Left forelimb (tissue), 1 donor: Measurements from ENCODE around the gene KCNJ16.

Experiments
- DNase-seq: peaks from one replicate; pipeline ENCODE4 v3.0.0-alpha.2; 2018; ENCODE audit warnings: low spot score

The KCNJ16 gene

DNA sequence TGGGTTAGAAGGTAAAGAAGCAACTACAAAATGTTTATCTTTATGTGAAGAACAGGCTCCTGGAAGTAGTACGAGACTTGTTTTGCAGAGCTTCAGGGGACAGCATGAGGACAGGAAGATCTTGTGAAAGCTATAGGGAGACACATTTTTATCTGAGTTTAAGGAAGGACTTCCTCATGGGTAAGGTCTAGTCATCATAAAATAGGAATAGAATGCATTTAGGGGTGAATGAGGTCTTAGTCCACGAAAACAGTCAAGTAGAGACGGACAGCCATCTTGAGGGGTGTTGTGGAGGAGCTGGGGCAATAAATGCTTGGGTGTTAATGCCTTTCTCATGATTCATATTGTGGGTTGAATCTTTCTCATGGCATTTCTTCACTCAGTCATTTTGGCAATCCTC, 24.3 kb downstream of the KCNJ16 start:
- no peak for DNase-seq

- no peak for DNase-seq
These were observed 24.9 kb downstream of the KCNJ16 start for GRCh38 chr17:70099884-70100283.

DNA sequence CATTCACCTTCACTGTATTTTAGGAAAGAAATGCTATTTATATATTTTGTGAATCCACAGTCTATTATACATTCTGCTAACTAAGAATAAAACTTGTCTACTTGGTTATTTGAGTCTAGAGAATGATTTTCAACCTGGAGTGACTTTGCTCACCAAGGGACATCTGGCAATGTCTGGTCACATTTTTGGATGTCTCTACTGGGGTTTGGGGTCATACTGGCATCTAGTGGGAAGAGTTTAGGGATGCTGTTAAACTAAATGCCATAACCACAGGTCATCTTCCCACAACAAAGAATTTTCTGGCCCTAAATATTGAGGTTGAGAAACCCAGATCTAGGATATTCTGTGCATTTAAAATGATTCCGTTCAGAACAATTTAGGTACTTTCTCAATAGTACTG, 26.0 kb downstream of the KCNJ16 start:
- DNase-seq, result no peak

- DNase-seq, result no peak
These were observed 27.5 kb downstream of the KCNJ16 start for GRCh38 chr17:70102531-70102930.

- no peak for DNase-seq
These were observed 29.9 kb downstream of the KCNJ16 start for GRCh38 chr17:70104791-70105523.

- DNase-seq, result no peak
These were observed 30.6 kb downstream of the KCNJ16 start for GRCh38 chr17:70105641-70106040.

DNA sequence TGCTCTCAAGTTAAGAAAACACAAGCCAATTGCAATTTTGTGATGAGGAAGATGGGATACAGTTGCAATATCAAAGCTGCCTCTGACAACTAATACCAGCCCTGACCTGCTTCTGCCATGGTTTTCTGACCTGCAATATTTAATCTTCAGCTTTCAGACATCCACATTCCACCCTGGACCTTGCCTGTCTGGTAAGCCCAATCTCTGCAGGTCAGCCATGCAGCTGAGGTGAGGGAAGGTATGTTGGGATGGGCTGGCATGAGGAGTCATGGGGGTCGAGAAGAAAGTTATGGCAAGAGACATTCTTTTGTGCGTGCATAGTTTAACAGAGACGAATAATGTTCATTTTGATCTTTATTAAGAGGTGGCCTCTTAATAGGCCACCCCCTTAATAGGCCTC, 31.5 kb downstream of the KCNJ16 start:
- DNase-seq, result no peak

DNA sequence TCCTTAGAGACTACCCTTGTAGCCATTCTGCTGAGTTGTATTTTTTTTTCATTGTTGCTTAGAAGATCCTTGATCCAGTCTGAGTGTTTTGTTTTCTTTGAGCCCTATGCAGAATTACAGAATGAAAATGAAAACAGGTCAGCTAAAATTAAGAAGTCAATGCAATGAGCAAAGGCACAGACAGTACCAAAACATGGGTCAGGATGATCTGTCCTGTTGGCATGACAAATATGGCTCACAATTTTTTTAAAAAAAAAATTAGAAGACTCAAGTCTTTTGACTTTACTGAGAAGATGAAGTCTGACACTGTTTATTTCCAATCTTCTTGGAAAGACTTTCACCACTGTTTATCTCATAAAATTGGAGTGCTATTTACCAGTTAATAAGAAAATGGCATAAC, 32.4 kb downstream of the KCNJ16 start:
- DNase-seq, result no peak

- no peak for DNase-seq
These were observed 33.0 kb downstream of the KCNJ16 start for GRCh38 chr17:70107904-70108565.

GRCh38 chr17:70109497-70109896, 34.5 kb downstream of the KCNJ16 start:
- no peak for DNase-seq

DNA sequence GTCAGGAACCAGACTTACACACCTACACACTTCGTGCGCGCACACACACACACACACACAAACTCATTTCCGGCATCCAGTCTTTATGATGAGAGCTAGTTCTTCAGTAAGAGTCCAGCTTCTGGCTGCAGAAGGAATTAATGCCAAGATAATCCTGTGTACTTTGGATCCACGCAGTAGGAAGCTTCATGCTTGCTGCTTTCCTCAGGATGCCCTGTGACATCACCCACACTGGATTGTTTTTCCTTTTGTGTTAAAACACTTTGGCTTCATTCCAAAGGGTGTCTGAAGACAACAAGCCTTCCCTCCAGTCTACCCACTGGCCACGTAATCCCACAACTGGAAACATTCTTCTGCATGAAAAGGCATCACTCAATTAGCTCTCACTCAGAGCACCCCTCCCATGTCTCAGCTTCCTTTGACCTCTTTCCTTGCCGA, 35.4 kb downstream of the KCNJ16 start:
- DNase-seq, result no peak

GRCh38 chr17:70111201-70111600, 36.2 kb downstream of the KCNJ16 start:
- no peak for DNase-seq

DNA sequence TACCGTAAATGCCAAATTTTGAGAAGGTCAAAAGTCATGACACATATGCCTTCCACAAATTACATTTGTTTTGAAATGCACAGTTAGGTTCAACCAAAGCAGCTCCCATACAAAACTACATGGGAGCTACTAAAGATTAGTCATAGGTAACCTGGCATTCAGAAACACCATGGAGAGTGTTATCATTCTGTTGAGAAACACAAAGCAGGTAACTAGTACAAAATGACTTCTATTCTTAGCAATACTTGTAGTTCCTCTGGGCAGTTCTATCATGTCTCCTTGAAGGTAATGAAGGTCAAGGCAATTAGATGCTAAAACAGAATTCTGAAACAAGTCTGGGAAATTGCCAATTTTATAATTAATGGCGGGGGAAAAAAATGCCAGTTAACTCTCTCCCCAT, 39.4 kb downstream of the KCNJ16 start:
- no peak for DNase-seq

GRCh38 chr17:70115126-70115525, 40.1 kb downstream of the KCNJ16 start:
- no peak for DNase-seq

DNA sequence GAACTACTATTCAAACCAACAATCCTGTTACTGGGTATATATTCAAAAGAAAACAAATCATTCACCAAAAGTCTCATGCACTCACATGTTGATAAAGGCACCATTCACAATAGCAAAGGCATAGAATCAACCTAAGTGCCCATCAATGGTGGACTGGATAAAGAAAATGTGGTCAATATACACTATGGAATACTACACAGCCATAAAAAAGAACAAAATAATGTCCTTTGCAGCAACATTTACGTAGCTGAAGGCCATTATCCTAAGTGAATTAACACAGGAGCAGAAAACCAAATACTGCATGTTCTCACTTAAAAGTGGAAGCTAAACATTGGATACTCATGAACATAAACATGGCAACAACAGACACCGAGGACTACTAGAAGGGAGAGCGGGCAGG, 41.9 kb downstream of the KCNJ16 start:
- no peak for DNase-seq

- no peak for DNase-seq
These were observed 44.5 kb downstream of the KCNJ16 start for GRCh38 chr17:70119545-70119944.

DNA sequence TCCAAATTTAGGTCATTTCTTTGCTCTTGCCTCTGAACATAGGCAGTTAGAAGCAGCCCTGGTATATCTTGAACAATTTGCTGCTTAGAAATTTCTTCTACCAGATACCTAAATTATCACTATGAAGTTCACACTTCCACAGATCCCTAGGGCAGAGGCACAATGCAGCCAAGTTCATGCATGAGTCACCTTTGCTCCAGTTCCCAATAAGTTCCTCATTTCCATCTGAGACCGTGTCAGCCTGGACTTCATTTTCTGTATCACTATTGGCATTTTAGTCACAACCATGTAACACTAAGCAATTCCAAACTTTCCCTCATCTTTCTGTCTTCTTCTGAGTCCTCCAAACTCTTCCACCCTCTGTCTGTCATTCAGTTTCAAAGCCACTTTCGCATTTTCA, 45.0 kb downstream of the KCNJ16 start:
- DNase-seq, result no peak

DNA sequence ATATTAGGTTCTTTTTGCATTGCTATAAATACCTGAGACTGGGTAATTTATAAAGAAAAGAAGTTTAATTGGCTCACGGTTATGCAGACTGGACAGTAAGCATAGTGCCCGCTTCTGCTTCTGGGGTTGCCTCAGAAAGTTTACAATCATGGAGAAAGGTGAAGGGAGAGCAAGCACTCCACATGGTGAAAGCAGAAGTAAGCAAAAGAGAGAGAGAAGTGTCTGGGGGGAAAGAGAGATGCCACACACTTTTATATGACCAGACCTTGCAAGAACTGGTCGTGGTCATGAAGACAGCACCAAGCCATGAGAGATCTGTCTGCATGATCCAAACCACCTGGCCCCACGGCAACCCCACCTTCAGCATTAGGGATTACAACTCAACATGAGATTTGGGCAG, 45.4 kb downstream of the KCNJ16 start:
- no peak for DNase-seq

DNA sequence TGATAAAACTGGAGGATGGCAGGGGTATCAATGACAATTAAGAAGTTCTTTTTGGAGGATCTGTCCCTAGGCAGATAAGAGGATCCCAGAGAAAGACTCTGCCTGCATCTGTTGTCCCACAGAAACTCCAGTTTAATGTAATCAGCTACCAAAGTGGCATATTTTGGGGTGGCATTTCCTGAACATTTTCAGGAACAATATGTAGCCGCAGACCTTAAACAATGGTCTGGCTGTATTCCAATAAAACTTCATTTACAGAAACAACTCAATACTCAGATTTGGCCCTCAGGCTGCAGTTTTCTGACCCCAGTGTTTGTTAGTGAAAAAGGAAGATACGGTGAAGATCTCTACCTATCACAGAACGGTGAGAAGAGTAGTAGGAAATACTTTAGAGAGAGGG, 46.1 kb downstream of the KCNJ16 start:
- no peak for DNase-seq

- no peak for DNase-seq
These were observed 48.2 kb downstream of the KCNJ16 start for GRCh38 chr17:70123193-70123592.

GRCh38 chr17:70124723-70125122, 49.7 kb downstream of the KCNJ16 start:
- DNase-seq, result no peak

DNA sequence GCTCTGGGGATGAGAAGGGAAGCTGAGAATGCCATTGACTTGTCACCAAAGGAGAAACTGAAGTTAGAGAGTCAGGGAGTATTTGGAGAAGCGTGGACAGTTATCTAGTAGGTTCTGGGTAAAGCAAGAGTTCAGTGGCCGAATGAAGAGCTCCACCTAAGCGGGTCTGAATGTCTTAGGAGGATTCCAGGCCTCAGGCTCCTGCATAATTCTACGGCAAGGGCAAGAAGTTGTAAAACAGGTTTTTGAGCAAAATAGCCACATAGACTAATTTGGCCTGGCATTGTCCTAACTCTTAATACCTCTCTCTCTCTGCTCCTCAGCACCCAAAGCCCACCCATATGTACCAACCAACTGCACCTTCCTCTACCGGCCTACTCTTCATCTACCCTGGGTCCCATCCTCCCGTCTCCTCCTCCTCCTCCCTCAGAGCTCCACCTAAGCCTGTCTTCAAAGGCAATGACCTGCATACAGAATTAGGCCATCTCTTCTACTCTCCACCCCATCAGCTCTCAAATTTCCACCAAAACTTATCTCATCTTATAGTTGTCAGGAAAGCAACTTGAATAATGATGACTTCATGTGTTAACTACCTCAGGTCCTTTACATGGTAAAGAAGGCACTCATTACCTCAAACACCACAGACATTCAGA, 52.3 kb downstream of the KCNJ16 start:
- DNase-seq, result no peak

DNA sequence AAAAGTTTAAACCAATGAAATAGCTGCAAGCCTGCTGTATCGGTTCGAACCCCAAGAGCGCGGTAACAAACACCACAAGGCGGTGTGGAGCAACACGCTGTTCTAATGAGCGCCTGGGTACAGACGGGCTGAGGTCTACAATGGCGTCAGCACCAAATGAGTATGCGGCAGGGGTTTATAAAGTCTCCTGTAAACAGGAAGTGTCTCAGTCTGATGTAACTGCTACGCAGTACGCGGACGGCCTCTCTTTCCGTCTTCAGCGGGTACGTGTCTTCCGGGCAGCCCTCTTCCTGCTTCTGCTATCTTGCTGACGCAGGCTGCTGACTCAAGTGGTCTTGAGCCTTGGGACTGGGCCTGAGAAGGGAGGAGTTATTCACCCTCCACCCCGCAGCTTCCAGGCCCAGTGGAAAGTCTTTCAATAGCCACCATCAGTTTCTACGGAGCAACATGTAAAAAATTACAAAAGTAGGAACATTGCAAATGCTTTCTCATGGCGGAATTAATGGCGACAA, 53.8 kb downstream of the KCNJ16 start:
- no peak for DNase-seq
